Stimulated activated CD4-positive, alpha-beta T cell treated with anti-CD3 and anti-CD28 coated beads, Interleukin-1b, Interleukin-23, amount 100 ng/mL, for 4 hours (primary cell): ENCODE measurements around the gene MGAT5.

ENCODE experiments used
- DNase-seq, 2 donors: peaks; one replicate each; pipeline ENCODE4 v3.0.0-alpha.2; 2020; ENCODE audit warnings: low read depth in 2 of 2

MGAT5 gene

GRCh38 chr2:134253804-134254203, at the start of gene MGAT5:
Gene MGAT5, plus strand, starts transcription at chr2:134254072. Its CDS starts 332 bp downstream, at chr2:134254404.
- DNase-seq: no peak

GRCh38 chr2:134205087-134205486, 48.8 kb upstream of the MGAT5 start:
- no peak for DNase-seq

GRCh38 chr2:134206031-134206430, 47.8 kb upstream of the MGAT5 start:
- no peak for DNase-seq

- no peak for DNase-seq
Measured at GRCh38 chr2:134206573-134206972, 47.3 kb upstream of the MGAT5 start.

GRCh38 chr2:134207589-134208209, 46.2 kb upstream of the MGAT5 start:
- peak; percentile 45 to 53 for DNase-seq

GRCh38 chr2:134208825-134209224, 45.0 kb upstream of the MGAT5 start:
- DNase-seq: no peak

GRCh38 chr2:134212746-134213145, 41.1 kb upstream of the MGAT5 start:
- DNase-seq: no peak

- no peak for DNase-seq
Measured at GRCh38 chr2:134216152-134216829, 37.6 kb upstream of the MGAT5 start.

- DNase-seq: peak in 1 of 2 donors; percentile 23
Measured at GRCh38 chr2:134217351-134217750, 36.5 kb upstream of the MGAT5 start.

GRCh38 chr2:134217924-134218323, 35.9 kb upstream of the MGAT5 start:
- peak in 1 of 2 donors; percentile 21 for DNase-seq

GRCh38 chr2:134218414-134218813, 35.5 kb upstream of the MGAT5 start:
- no peak for DNase-seq

- DNase-seq: peak in 1 of 2 donors; percentile 20
Measured at GRCh38 chr2:134218930-134219658, 34.8 kb upstream of the MGAT5 start.

GRCh38 chr2:134220344-134220974, 33.4 kb upstream of the MGAT5 start:
- no peak for DNase-seq

GRCh38 chr2:134224005-134224404, 29.9 kb upstream of the MGAT5 start:
- no peak for DNase-seq

- no peak for DNase-seq
Measured at GRCh38 chr2:134225173-134225572, 28.7 kb upstream of the MGAT5 start.

- DNase-seq: no peak
Measured at GRCh38 chr2:134225841-134226240, 28.0 kb upstream of the MGAT5 start.

- DNase-seq: no peak
Measured at GRCh38 chr2:134226601-134227000, 27.3 kb upstream of the MGAT5 start.

GRCh38 chr2:134227666-134228065, 26.2 kb upstream of the MGAT5 start:
- no peak for DNase-seq

- no peak for DNase-seq
Measured at GRCh38 chr2:134228493-134228903, 25.4 kb upstream of the MGAT5 start.

GRCh38 chr2:134229540-134229939, 24.3 kb upstream of the MGAT5 start:
- DNase-seq: no peak

GRCh38 chr2:134230885-134231284, 23.0 kb upstream of the MGAT5 start:
- DNase-seq: no peak

- no peak for DNase-seq
Measured at GRCh38 chr2:134231301-134231964, 22.4 kb upstream of the MGAT5 start.
